Right cardiac atrium (tissue), 5 donors: Measurements from ENCODE around the gene MS4A6E. TPM values are rescaled to one million over a fixed set of nuclear protein-coding genes. Genes with fewer than 3 reads are reported as not detected.

Experiments
- ATAC-seq, 2 donors: fragments of 200-7000 bp; cut with Tn5 transposase; one replicate each; pipeline versions ENCODE4 v1.8.0 to v1.9.1; 2020; ENCODE audit warnings: moderate library complexity in 2 of 2, mild to moderate bottlenecking in 1 of 2
- DNase-seq, 3 donors: peaks; one replicate each; pipeline ENCODE4 v3.0.0-alpha.2; 2020
- H3K27ac ChIP-seq: one replicate; pipeline ENCODE4 v1.5.1; 2013; ENCODE audit warnings: mild to moderate bottlenecking, low read length, control low read depth, moderate library complexity
- H3K27me3 ChIP-seq: one replicate; pipeline ENCODE4 v1.6.1; 2013; ENCODE audit not compliant: control insufficient read depth, insufficient read depth
- H3K4me1 ChIP-seq: one replicate; pipeline ENCODE4 v1.6.1; 2013; ENCODE audit warnings: low read length; ENCODE audit not compliant: control insufficient read depth, insufficient read depth
- H3K4me3 ChIP-seq: one replicate; pipeline ENCODE4 v1.5.1; 2013; ENCODE audit warnings: low read length, control low read depth
- H3K9me3 ChIP-seq: one replicate; pipeline ENCODE4 v1.6.1; 2013; ENCODE audit warnings: low read length; ENCODE audit not compliant: control insufficient read depth
- WGBS: extraction: QIAGEN DNeasy Blood & Tissue Kit; methylation state at CpG from one replicate; pipeline ENCODE4 v1.1.7; 2013; 5-methylcytosine and 5-hydroxymethylcytosine counted together
- intact Hi-C, 4 donors: fragments of 100-400 bp; cut with DNase I; formaldehyde crosslinking; loops; one replicate each; pipeline versions ENCODE4 v1.11.0 to v1.14.0; 2022 to 2023
- polyA plus RNA-seq: library from polyadenylated mRNA; stranded (reverse); fragments of 200-250 nt; gene quantifications from one replicate; pipeline ENCODE4 v1.2.3, GENCODE V29; 2013
- total RNA-seq, 4 donors: library from RNA; stranded (reverse); fragmentation: NEBNext Ultra II Directional; extraction: Animal tissue kit (Norgen Biotek cat#: 25700); gene quantifications; one replicate each; pipeline ENCODE4 v1.2.1, GENCODE V29; 2021
- donor health status: healthy with polysubstance abuse.
- donor health status: DM: no; HTN: yes; CAD: no.
- donor health status: DM: no; HTN: no; CAD: no.
- donor health status: DM: no; HTN: yes; CAD: no; lungs with severe emphysema.
- donor health status: DM: yes; HTN: yes; CAD: no.

Gene MS4A6E
- total and polyA plus RNA-seq, 5 donors, result not detected

- no peak overlapping the region for H3K4me3 ChIP-seq
- DNase-seq, result peak; percentile 42 to 78 (median 74)
- peak; percentile 75 to 78 for ATAC-seq
- intact Hi-C loops, result no loop called here
- no peaks in the 10 kb centered on the region for H3K27me3 ChIP-seq
- no peaks in the 10 kb centered on the region for H3K9me3 ChIP-seq
- 80% methylated on average over 2 of the region's 2 CpGs for WGBS
- no peak overlapping the region for H3K27ac ChIP-seq
- H3K4me1 ChIP-seq, result no peaks in the 10 kb centered on the region
These were observed 50.5 kb downstream of the MS4A6E start for GRCh38 chr11:60377401-60378136.

- DNase-seq, result peak; percentile 26 to 61 (median 49)
- ATAC-seq, result peak; percentile 75 to 78
- Histone ChIP-seq H3K4me1 (no peaks in the 10 kb centered on the region), H3K27me3 (no peaks in the 10 kb centered on the region), H3K27ac (no peak within 1 kb of the TSS), H3K9me3 (no peaks in the 10 kb centered on the region), H3K4me3 (peak within 1 kb of the TSS; percentile 12)
- 38% methylated on average over 3 of the region's 3 CpGs for WGBS
- intact Hi-C loops, result no loop called here
These were observed 51.3 kb downstream of the MS4A6E start, which contains the start of gene MS4A7 for GRCh38 chr11:60378354-60378753. TSS of gene MS4A7 (plus strand) at chr11:60378532. CDS start at chr11:60383142, 4,610 bp downstream.

GRCh38 chr11:60389279-60389910 is 62.3 kb downstream of the MS4A6E start:
- DNase-seq, result no peak
- Histone ChIP-seq H3K27ac (no peak overlapping the region), H3K27me3 (no peaks in the 10 kb centered on the region), H3K9me3 (no peaks in the 10 kb centered on the region), H3K4me3 (no peak overlapping the region), H3K4me1 (no peaks in the 10 kb centered on the region)
- intact Hi-C loops, result no loop called here
- 48% methylated on average over 5 of the region's 5 CpGs for WGBS
- peak; percentile 59 to 70 for ATAC-seq

- Histone ChIP-seq H3K27me3 (no peaks in the 10 kb centered on the region), H3K9me3 (no peaks in the 10 kb centered on the region), H3K4me3 (no peak overlapping the region), H3K4me1 (no peaks in the 10 kb centered on the region), H3K27ac (no peak overlapping the region)
- ATAC-seq (no peak), DNase-seq (no peak)
- intact Hi-C loops, result no loop called here
These were observed 63.4 kb downstream of the MS4A6E start for GRCh38 chr11:60390419-60390818.

Other genes starting within 250 kb of the MS4A6E start
- gene MS4A2, start 238.6 kb upstream of the MS4A6E start, total RNA-seq, result under 1 TPM; 0.37 to 0.97 (median 0.65) TPM
- 0.09 TPM for gene MS4A2, start 238.6 kb upstream of the MS4A6E start, polyA plus RNA-seq
- 10 to 100 TPM; 63.0 to 99.0 (median 82.8) TPM for gene MS4A6A, start 144.2 kb upstream of the MS4A6E start, total RNA-seq
- gene MS4A6A, start 144.2 kb upstream of the MS4A6E start, polyA plus RNA-seq, result 16.5 TPM
- 1 to 10 TPM in 3 of 4 donors, under 1 TPM in 1; 0.85 to 2.5 (median 1.3) TPM for gene MS4A4E, start 84.1 kb upstream of the MS4A6E start, total RNA-seq
- gene MS4A4E, start 84.1 kb upstream of the MS4A6E start, polyA plus RNA-seq, result 0.27 TPM
- 10 to 100 TPM; 12.6 to 21.5 (median 20.1) TPM for gene MS4A4A, start 46.6 kb upstream of the MS4A6E start, total RNA-seq
- 5.1 TPM for gene MS4A4A, start 46.6 kb upstream of the MS4A6E start, polyA plus RNA-seq
- gene MS4A7, start 51.3 kb downstream of the MS4A6E start, total RNA-seq, result 10 to 100 TPM; 34.1 to 48.2 (median 36.0) TPM
- gene MS4A7, start 51.3 kb downstream of the MS4A6E start, polyA plus RNA-seq, result 6.6 TPM
- gene MS4A14, start 69.2 kb downstream of the MS4A6E start, total RNA-seq, result 1 to 10 TPM in 2 of 4 donors, under 1 TPM in 2; 0.34 to 1.7 (median 1.1) TPM
- 0.57 TPM for gene MS4A14, start 69.2 kb downstream of the MS4A6E start, polyA plus RNA-seq
- not detected for gene MS4A5, start 102.3 kb downstream of the MS4A6E start, total RNA-seq
- not detected for gene MS4A5, start 102.3 kb downstream of the MS4A6E start, polyA plus RNA-seq
- gene MS4A1, start 128.6 kb downstream of the MS4A6E start, total RNA-seq, result under 1 TPM in 1 of 4 donors, not detected in 3; 0.38 TPM
- 0.05 TPM for gene MS4A1, start 128.6 kb downstream of the MS4A6E start, polyA plus RNA-seq
- not detected for gene MS4A12, start 165.5 kb downstream of the MS4A6E start, total RNA-seq
- gene MS4A12, start 165.5 kb downstream of the MS4A6E start, polyA plus RNA-seq, result not detected
- not detected for gene MS4A13, start 188.1 kb downstream of the MS4A6E start, total RNA-seq
- gene MS4A13, start 188.1 kb downstream of the MS4A6E start, polyA plus RNA-seq, result not detected